SU-DHL-6 (cell line): ENCODE measurements around the gene GLI3.

Source experiments
- CTCF ChIP-seq: fragments of 200-600 bp; sonication (generic); IDR thresholded peaks from one replicate; pipeline ENCODE4 v1.5.1; 2017; ENCODE audit warnings: antibody characterized with exemption, mild to moderate bottlenecking, low read length, moderate library complexity; ENCODE audit not compliant: insufficient read depth, poor library complexity, severe bottlenecking
- EZH2phosphoT487 ChIP-seq: fragments of 200-600 bp; sonication (generic), shearing (Covaris generic); conservative IDR thresholded peaks from 2 replicates; pipeline ENCODE4 v1.6.1; 2018; ENCODE audit warnings: mild to moderate bottlenecking, antibody characterized with exemption, low read length, moderate library complexity, mixed read lengths

DNA sequence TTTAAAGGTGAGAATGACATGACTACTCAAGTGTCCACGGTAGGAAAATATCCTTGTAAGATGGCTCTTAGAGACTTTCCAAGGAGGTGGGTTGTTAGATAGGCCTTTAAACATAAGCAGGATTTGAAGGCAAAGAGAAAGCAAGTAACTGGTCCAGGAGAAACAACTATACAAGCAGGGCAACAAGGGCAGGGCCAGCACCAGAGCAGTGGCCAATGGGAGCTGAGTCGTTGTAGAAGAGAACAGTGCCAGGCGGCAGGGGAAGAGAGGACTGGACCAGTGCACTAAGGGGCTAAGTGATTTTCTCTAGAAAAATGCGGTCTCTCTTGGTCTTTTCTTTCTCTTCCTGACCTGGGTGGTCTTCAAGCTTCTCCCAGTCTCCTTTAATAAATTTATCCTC lies 94.9 kb downstream of the GLI3 start:
- no peak for TF ChIP-seq CTCF
- TF ChIP-seq EZH2phosphoT487 = no peak
